PC-9 (cell line): ENCODE measurements around the gene TAOK1.

Experiments used
- CTCF ChIP-seq: fragments of 200-600 bp; sonication (generic); conservative IDR thresholded peaks from 2 replicates; pipeline ENCODE4 v1.6.1; 2017; ENCODE audit warnings: mixed run types, antibody characterized with exemption, mild to moderate bottlenecking, moderate library complexity
- EZH2 ChIP-seq: fragments of 200-600 bp; sonication (generic); IDR thresholded peaks from 2 replicates; pipeline ENCODE4 v1.8.0; 2017; ENCODE audit warnings: antibody characterized with exemption, low read depth

- TF ChIP-seq CTCF: no peak
- no peak for TF ChIP-seq EZH2
Observed at GRCh38 chr17:29347831-29348629, 42.1 kb upstream of the TAOK1 start.
